GM18517 (cell line): ENCODE data around the gene ARAP2.
"Not testable (repeated sequence)": the region's sequence is repeated elsewhere in the genome, so short reads cannot be mapped to it uniquely, and the experiment has no call there.

Experiments
- ATAC-seq: cut with Tn5 transposase; IDR thresholded peaks from one replicate; pipeline ENCODE4 v1.9.1; 2021; ENCODE audit warnings: mild to moderate bottlenecking, moderate library complexity; ENCODE audit not compliant: unreplicated experiment

ARAP2 gene

GRCh38 chr4:36192922-36193321 is 51.4 kb downstream of the ARAP2 start:
- ATAC-seq, result no peak

- peak; percentile 60 for ATAC-seq
Measured at GRCh38 chr4:36189511-36190226, 54.6 kb downstream of the ARAP2 start.

GRCh38 chr4:36187723-36188333 is 56.5 kb downstream of the ARAP2 start:
- no peak for ATAC-seq

- ATAC-seq, result no peak
Measured at GRCh38 chr4:36183665-36184393, 60.5 kb downstream of the ARAP2 start.

GRCh38 chr4:36183232-36183631 is 61.1 kb downstream of the ARAP2 start:
- no peak for ATAC-seq

GRCh38 chr4:36182315-36182714 is 62.0 kb downstream of the ARAP2 start:
- not testable (repeated sequence) for ATAC-seq

- ATAC-seq, result no peak
Measured at GRCh38 chr4:36180206-36180605, 64.1 kb downstream of the ARAP2 start.

GRCh38 chr4:36178484-36178883 is 65.8 kb downstream of the ARAP2 start:
- ATAC-seq, result no peak

GRCh38 chr4:36177946-36178345 is 66.4 kb downstream of the ARAP2 start:
- ATAC-seq, result no peak

GRCh38 chr4:36174570-36174969 is 69.7 kb downstream of the ARAP2 start:
- no peak for ATAC-seq

GRCh38 chr4:36173905-36174304 is 70.4 kb downstream of the ARAP2 start:
- ATAC-seq, result no peak

GRCh38 chr4:36172656-36173055 is 71.7 kb downstream of the ARAP2 start:
- no peak for ATAC-seq

- no peak for ATAC-seq
Measured at GRCh38 chr4:36168127-36168878, 76.0 kb downstream of the ARAP2 start.

GRCh38 chr4:36165631-36166005 is 78.7 kb downstream of the ARAP2 start:
- no peak for ATAC-seq

GRCh38 chr4:36164900-36165630 is 79.2 kb downstream of the ARAP2 start:
- ATAC-seq, result no peak

- ATAC-seq, result no peak
Measured at GRCh38 chr4:36163198-36163597, 81.1 kb downstream of the ARAP2 start.

GRCh38 chr4:36159208-36159607 is 85.1 kb downstream of the ARAP2 start:
- ATAC-seq, result no peak

- no peak for ATAC-seq
Measured at GRCh38 chr4:36152735-36153134, 91.6 kb downstream of the ARAP2 start.

GRCh38 chr4:36142504-36142903 is 101.8 kb downstream of the ARAP2 start:
- ATAC-seq, result no peak

GRCh38 chr4:36141186-36141585 is 103.1 kb downstream of the ARAP2 start:
- ATAC-seq, result no peak

- ATAC-seq, result no peak
Measured at GRCh38 chr4:36140421-36140820, 103.9 kb downstream of the ARAP2 start.
